ENCODE measurements around the gene VWF.

DNA sequence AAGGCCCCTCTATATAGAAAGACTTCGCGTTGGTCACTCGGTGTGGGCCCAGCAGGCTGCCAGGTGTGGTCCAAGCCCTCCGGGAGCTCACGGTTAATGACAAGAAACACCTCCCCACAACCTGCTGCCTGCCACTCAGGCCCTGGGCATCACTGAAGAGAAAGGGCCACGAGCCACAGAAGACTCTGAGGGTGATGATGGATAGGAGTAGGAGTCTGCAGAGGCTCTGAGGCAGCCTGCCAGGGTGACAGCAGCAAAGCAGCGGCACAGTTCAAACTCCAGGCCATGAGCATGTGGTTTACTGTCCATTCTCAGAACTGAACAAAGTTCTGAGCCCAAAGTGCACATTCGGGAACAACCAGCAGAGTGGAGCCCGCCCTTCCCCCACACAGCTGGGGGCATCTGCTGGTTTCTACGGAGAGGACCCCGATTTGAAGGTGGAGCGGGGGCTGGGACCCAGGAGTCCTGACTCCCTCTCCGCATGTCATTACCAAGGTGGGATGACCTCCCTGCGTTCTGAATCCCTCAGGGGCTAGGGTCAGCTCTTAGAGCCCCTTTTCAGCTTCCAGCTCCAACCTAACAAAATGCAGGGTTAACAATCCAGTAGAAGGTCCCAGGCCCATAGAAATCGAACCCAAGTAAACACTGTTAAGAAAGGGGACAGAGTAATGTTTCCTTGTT lies 65.8 kb downstream of the VWF start:
- TF ChIP-seq, protein P1, sequence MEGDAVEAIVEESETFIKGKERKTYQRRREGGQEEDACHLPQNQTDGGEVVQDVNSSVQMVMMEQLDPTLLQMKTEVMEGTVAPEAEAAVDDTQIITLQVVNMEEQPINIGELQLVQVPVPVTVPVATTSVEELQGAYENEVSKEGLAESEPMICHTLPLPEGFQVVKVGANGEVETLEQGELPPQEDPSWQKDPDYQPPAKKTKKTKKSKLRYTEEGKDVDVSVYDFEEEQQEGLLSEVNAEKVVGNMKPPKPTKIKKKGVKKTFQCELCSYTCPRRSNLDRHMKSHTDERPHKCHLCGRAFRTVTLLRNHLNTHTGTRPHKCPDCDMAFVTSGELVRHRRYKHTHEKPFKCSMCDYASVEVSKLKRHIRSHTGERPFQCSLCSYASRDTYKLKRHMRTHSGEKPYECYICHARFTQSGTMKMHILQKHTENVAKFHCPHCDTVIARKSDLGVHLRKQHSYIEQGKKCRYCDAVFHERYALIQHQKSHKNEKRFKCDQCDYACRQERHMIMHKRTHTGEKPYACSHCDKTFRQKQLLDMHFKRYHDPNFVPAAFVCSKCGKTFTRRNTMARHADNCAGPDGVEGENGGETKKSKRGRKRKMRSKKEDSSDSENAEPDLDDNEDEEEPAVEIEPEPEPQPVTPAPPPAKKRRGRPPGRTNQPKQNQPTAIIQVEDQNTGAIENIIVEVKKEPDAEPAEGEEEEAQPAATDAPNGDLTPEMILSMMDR (IDR thresholded peaks at IDR 0.05): no peak
- TF ChIP-seq POLR2A (IDR thresholded peaks at IDR 0.05): no peak
